SK-N-SH treated with all-trans-retinoic acid at 6 μM for 48 hours (cell line): Measurements from ENCODE around the gene TLE6.
A peak's percentile ranks its signal among the peaks of the same experiment; 100 is the strongest.

Experiments used
- ATAC-seq: fragments of 200-7000 bp; cut with Tn5 transposase; 3 replicates; pipeline ENCODE4 v1.9.1; 2020; ENCODE audit warnings: mild to moderate bottlenecking, moderate library complexity
- ARNTL ChIP-seq: fragments of 450-650 bp; formaldehyde crosslinking; IDR thresholded peaks from 2 replicates; pipeline ENCODE4 v1.5.0; 2020; ENCODE audit warnings: low read depth, mild to moderate bottlenecking, moderate library complexity, borderline replicate concordance
- BACH2 ChIP-seq: fragments of 250-450 bp; sonication (Bioruptor Pico); IDR thresholded peaks from 2 replicates; pipeline ENCODE4 v1.9.0; 2021; ENCODE audit warnings: mild to moderate bottlenecking, borderline replicate concordance
- CREB5 ChIP-seq: fragments of 250-450 bp; sonication (Bioruptor Pico); IDR thresholded peaks from 2 replicates; pipeline ENCODE4 v1.5.1; 2020; ENCODE audit warnings: low read depth, mild to moderate bottlenecking, moderate library complexity
- CSDC2 ChIP-seq: fragments of 250-450 bp; sonication (Bioruptor Pico); IDR thresholded peaks from 2 replicates; pipeline ENCODE4 v1.5.0; 2020; ENCODE audit warnings: mild to moderate bottlenecking, moderate library complexity
- CSRNP3 ChIP-seq: fragments of 250-450 bp; sonication (Bioruptor Pico); IDR thresholded peaks from 2 replicates; pipeline ENCODE4 v1.5.1; 2021; ENCODE audit warnings: mild to moderate bottlenecking, moderate library complexity
- ESRRG ChIP-seq: fragments of 250-450 bp; sonication (Bioruptor Pico); IDR thresholded peaks from 2 replicates; pipeline ENCODE4 v1.6.1; 2021; ENCODE audit warnings: mild to moderate bottlenecking
- GLIS3 ChIP-seq: fragments of 250-450 bp; sonication (Bioruptor Pico); IDR thresholded peaks from 2 replicates; pipeline ENCODE4 v1.5.0; 2020; ENCODE audit warnings: mild to moderate bottlenecking, moderate library complexity
- ISL1 ChIP-seq: fragments of 250-450 bp; sonication (Bioruptor Pico); IDR thresholded peaks from 2 replicates; pipeline ENCODE4 v2.1.2; 2022; ENCODE audit warnings: mild to moderate bottlenecking, moderate library complexity
- PATZ1 ChIP-seq: fragments of 250-450 bp; sonication (Bioruptor Pico); IDR thresholded peaks from 2 replicates; pipeline ENCODE4 v1.8.0; 2020; ENCODE audit warnings: mild to moderate bottlenecking, moderate library complexity, borderline replicate concordance
- POU6F1 ChIP-seq: fragments of 250-450 bp; sonication (Bioruptor Pico); IDR thresholded peaks from 2 replicates; pipeline ENCODE4 v1.8.0; 2021; ENCODE audit warnings: low read depth, mild to moderate bottlenecking, moderate library complexity, borderline replicate concordance
- RARB ChIP-seq: fragments of 250-450 bp; sonication (Bioruptor Pico); IDR thresholded peaks from 2 replicates; pipeline ENCODE4 v1.8.0; 2021; ENCODE audit warnings: mild to moderate bottlenecking, moderate library complexity
- SNAI2 ChIP-seq: fragments of 250-450 bp; sonication (Bioruptor Pico); IDR thresholded peaks from 2 replicates; pipeline ENCODE4 v1.5.0; 2020; ENCODE audit warnings: mild to moderate bottlenecking, moderate library complexity
- TCF4 ChIP-seq: fragments of 250-450 bp; sonication (Bioruptor Pico); IDR thresholded peaks from 2 replicates; pipeline ENCODE4 v1.8.0; 2021; ENCODE audit warnings: mild to moderate bottlenecking, moderate library complexity, borderline replicate concordance
- TOX ChIP-seq: fragments of 250-450 bp; sonication (Bioruptor Pico); IDR thresholded peaks from 2 replicates; pipeline ENCODE4 v1.8.0; 2021; ENCODE audit warnings: mild to moderate bottlenecking, moderate library complexity, borderline replicate concordance
- TSHZ2 ChIP-seq: fragments of 250-450 bp; sonication (Bioruptor Pico); IDR thresholded peaks from 2 replicates; pipeline ENCODE4 v1.5.0; 2020; ENCODE audit warnings: mild to moderate bottlenecking, moderate library complexity
- ZFP3 ChIP-seq: fragments of 250-450 bp; sonication (Bioruptor Pico); IDR thresholded peaks from 2 replicates; pipeline ENCODE4 v1.5.0; 2020; ENCODE audit warnings: mild to moderate bottlenecking, moderate library complexity
- ZNF565 ChIP-seq: fragments of 450-650 bp; formaldehyde crosslinking; conservative IDR thresholded peaks from 2 replicates; pipeline ENCODE4 v1.5.0; 2020; ENCODE audit warnings: low read depth, mild to moderate bottlenecking, moderate library complexity
- ZNF70 ChIP-seq: fragments of 450-650 bp; formaldehyde crosslinking; IDR thresholded peaks from 2 replicates; pipeline ENCODE4 v1.5.0; 2020; ENCODE audit warnings: mild to moderate bottlenecking, moderate library complexity
- ZNF8 ChIP-seq: fragments of 450-650 bp; formaldehyde crosslinking; IDR thresholded peaks from 2 replicates; pipeline ENCODE4 v1.5.0; 2020; ENCODE audit warnings: mild to moderate bottlenecking, moderate library complexity

Gene TLE6

GRCh38 chr19:2982561-2982960 lies 5.2 kb downstream of the TLE6 start:
- no peak for ATAC-seq
- TF ChIP-seq ZNF8 (CRISPR knock-in tag) (no peak), PATZ1 (CRISPR knock-in tag) (no peak), TOX (CRISPR knock-in tag) (no peak), CSRNP3 (CRISPR knock-in tag) (no peak)

GRCh38 chr19:2982983-2983350 lies 5.6 kb downstream of the TLE6 start:
- peak; percentile 78 for ATAC-seq
- TF ChIP-seq GLIS3 (CRISPR knock-in tag): no peak
- TF ChIP-seq PATZ1 (CRISPR knock-in tag): peak; percentile 34; the same call in 1 of the 2 replicates
- TF ChIP-seq ISL1 (CRISPR knock-in tag): no peak
- peak; percentile 83; the same call in 1 of the 2 replicates for TF ChIP-seq TCF4 (CRISPR knock-in tag)
- TF ChIP-seq BACH2 (CRISPR knock-in tag): no peak
- TF ChIP-seq ESRRG: no peak
- TF ChIP-seq ZNF70 (CRISPR knock-in tag): peak; percentile 16; the same call in 1 of the 2 replicates

- TF ChIP-seq SNAI2 (CRISPR knock-in tag) (no peak), POU6F1 (CRISPR knock-in tag) (no peak), ARNTL (CRISPR knock-in tag) (no peak), ZNF70 (CRISPR knock-in tag) (no peak), CSDC2 (CRISPR knock-in tag) (no peak), TSHZ2 (CRISPR knock-in tag) (no peak), CSRNP3 (CRISPR knock-in tag) (no peak), ZNF565 (CRISPR knock-in tag) (no peak), CREB5 (no peak), RARB (CRISPR knock-in tag) (no peak), ZNF8 (CRISPR knock-in tag) (no peak), ZFP3 (CRISPR knock-in tag) (no peak)
- TF ChIP-seq, all 23 proteins: peak for 0
- peak; percentile 72 for ATAC-seq
Measured at GRCh38 chr19:2983351-2984214, 6.2 kb downstream of the TLE6 start.
